Anterior cingulate cortex (tissue), 58 donors: ENCODE measurements around the gene DYNC2I2.
A peak's percentile ranks its signal among the peaks of the same experiment; 100 is the strongest.
"Not testable (repeated sequence)": the region's sequence is repeated elsewhere in the genome, so short reads cannot be mapped to it uniquely, and the experiment has no call there.

Experiments
- DNase-seq, 58 donors: peaks; one replicate each; lab custom pipeline; 2025; lab: John Stamatoyannopoulos, UW

Gene DYNC2I2

GRCh38 chr9:128656416-128657343 is at the start of gene DYNC2I2:
Gene DYNC2I2, minus strand, starts transcription at chr9:128656847. Its CDS starts 121 bp downstream, at chr9:128656726.
- DNase-seq = peak; percentile 37 to 97 (median 89)

- DNase-seq = no peak
Measured at GRCh38 chr9:128706045-128706444, 49.4 kb upstream of the DYNC2I2 start.

GRCh38 chr9:128705051-128705965 is 48.7 kb upstream of the DYNC2I2 start:
- DNase-seq = no peak

GRCh38 chr9:128704356-128704670 is 47.7 kb upstream of the DYNC2I2 start:
- no peak for DNase-seq

- no peak for DNase-seq
Measured at GRCh38 chr9:128703616-128704355, 47.1 kb upstream of the DYNC2I2 start.

GRCh38 chr9:128702949-128703615 is 46.4 kb upstream of the DYNC2I2 start:
- no peak for DNase-seq

GRCh38 chr9:128702445-128702948 is 45.9 kb upstream of the DYNC2I2 start, which contains the start of gene PKN3:
Gene PKN3, plus strand, starts transcription at chr9:128702503. Its CDS starts 413 bp downstream, at chr9:128702916.
- peak in 51 of 58 donors; percentile 11 to 82 (median 50) for DNase-seq

- no peak for DNase-seq
Measured at GRCh38 chr9:128701227-128701854, 44.7 kb upstream of the DYNC2I2 start.

GRCh38 chr9:128699096-128699795 is 42.6 kb upstream of the DYNC2I2 start:
- not testable (repeated sequence) for DNase-seq

GRCh38 chr9:128696923-128697707 is 40.5 kb upstream of the DYNC2I2 start:
- DNase-seq = no peak

GRCh38 chr9:128694344-128694743 is 37.7 kb upstream of the DYNC2I2 start:
- no peak for DNase-seq

- not testable (repeated sequence) for DNase-seq
Measured at GRCh38 chr9:128693738-128694137, 37.1 kb upstream of the DYNC2I2 start.

- DNase-seq = no peak
Measured at GRCh38 chr9:128690684-128691034, 34.0 kb upstream of the DYNC2I2 start.

- DNase-seq = peak in 25 of 58 donors; percentile 3 to 58 (median 23)
Measured at GRCh38 chr9:128689820-128690683, 33.4 kb upstream of the DYNC2I2 start.

GRCh38 chr9:128689293-128689774 is 32.7 kb upstream of the DYNC2I2 start:
- peak in 28 of 58 donors; percentile 36 to 82 (median 64) for DNase-seq

- DNase-seq = peak in 57 of 58 donors; percentile 49 to 98 (median 86)
Measured at GRCh38 chr9:128688501-128689292, 32.0 kb upstream of the DYNC2I2 start, which contains the start of gene SET. Gene SET, plus strand, starts transcription at chr9:128689222. Its CDS starts 361 bp downstream, at chr9:128689583.
